ENCODE data around the gene OR10D3. TPM values are rescaled to one million over a fixed set of nuclear protein-coding genes. Genes with fewer than 3 reads are reported as not detected.

Gene OR10D3, protein sequence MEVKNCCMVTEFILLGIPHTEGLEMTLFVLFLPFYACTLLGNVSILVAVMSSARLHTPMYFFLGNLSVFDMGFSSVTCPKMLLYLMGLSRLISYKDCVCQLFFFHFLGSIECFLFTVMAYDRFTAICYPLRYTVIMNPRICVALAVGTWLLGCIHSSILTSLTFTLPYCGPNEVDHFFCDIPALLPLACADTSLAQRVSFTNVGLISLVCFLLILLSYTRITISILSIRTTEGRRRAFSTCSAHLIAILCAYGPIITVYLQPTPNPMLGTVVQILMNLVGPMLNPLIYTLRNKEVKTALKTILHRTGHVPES
- not detected for total RNA-seq
- not detected for polyA plus RNA-seq
- long read RNA-seq, donor 1, result 0 reads
- long read RNA-seq, donor 2, result 0 reads
- long read RNA-seq, donor 3, result 0 reads

- H3K27ac ChIP-seq, result no peak within 1 kb of the TSS
- H3K9me3 ChIP-seq, result no peaks in the 10 kb centered on the region
- H3K4me3 ChIP-seq, result no peak within 1 kb of the TSS
- H3K27me3 ChIP-seq, result peaks cover 0 to 4% (median 0%) of the 10 kb centered on the region in 9 donors
- ATAC-seq, result no peak
- no peak for TF ChIP-seq POLR2A (IDR thresholded peaks at IDR 0.05)
- TF ChIP-seq, protein P1, sequence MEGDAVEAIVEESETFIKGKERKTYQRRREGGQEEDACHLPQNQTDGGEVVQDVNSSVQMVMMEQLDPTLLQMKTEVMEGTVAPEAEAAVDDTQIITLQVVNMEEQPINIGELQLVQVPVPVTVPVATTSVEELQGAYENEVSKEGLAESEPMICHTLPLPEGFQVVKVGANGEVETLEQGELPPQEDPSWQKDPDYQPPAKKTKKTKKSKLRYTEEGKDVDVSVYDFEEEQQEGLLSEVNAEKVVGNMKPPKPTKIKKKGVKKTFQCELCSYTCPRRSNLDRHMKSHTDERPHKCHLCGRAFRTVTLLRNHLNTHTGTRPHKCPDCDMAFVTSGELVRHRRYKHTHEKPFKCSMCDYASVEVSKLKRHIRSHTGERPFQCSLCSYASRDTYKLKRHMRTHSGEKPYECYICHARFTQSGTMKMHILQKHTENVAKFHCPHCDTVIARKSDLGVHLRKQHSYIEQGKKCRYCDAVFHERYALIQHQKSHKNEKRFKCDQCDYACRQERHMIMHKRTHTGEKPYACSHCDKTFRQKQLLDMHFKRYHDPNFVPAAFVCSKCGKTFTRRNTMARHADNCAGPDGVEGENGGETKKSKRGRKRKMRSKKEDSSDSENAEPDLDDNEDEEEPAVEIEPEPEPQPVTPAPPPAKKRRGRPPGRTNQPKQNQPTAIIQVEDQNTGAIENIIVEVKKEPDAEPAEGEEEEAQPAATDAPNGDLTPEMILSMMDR (IDR thresholded peaks at IDR 0.05), result no peak
- no peaks in the 10 kb centered on the region for H3K36me3 ChIP-seq
- H3K4me1 ChIP-seq, result no peaks in the 10 kb centered on the region
- WGBS, 4 donors, result 32 to 57% (median 40%) methylated on average over 3 of the region's 3 CpGs
- DNase-seq, result no peak
- intact Hi-C loops (cut with DNase I), result no loop called here
Measured at GRCh38 chr11:124183068-124183467, at the start of gene OR10D3. TSS of gene OR10D3 (plus strand) at chr11:124183345. CDS start at chr11:124185270, 1,925 bp downstream.

DNA sequence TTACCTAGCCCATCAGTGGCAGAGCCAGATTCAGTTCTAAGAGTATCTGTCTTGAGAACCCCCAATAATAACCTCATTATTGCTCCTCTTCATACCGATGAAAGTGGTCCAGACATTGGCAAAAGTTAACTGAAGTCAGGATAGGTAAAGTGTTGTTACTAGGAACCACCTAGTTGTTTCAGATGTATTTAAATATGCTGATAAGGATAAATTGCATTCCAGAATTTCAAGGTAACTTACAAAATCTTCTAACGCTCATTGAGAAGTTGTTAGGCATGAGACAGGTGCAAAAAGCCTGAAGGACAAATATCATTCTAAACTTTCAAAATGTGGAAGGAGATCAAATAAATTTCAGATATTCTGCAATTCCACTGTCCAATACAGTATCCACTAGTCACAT, 40.1 kb upstream of the OR10D3 start:
- intact Hi-C loops (cut with DNase I), result no loop called here
- WGBS, 4 donors, result 89 to 97% (median 94%) methylated on average over 2 of the region's 2 CpGs
- no peak for ATAC-seq
- DNase-seq, result no peak
- peaks cover 0 to 18% (median 7%) of the 10 kb centered on the region in 12 donors for H3K9me3 ChIP-seq
- H3K36me3 ChIP-seq, result peaks cover 0 to 44% (median 12%) of the 10 kb centered on the region in 9 donors
- H3K27ac ChIP-seq, result no peak overlapping the region
- TF ChIP-seq, protein P1 (IDR thresholded peaks at IDR 0.05), result no peak
- TF ChIP-seq POLR2A (IDR thresholded peaks at IDR 0.05), result no peak
- no peak overlapping the region for H3K4me3 ChIP-seq
- H3K27me3 ChIP-seq, result no peaks in the 10 kb centered on the region
- H3K4me1 ChIP-seq, result no peaks in the 10 kb centered on the region

- DNase-seq, result no peak
- intact Hi-C loops (cut with DNase I), result no loop called here
- Histone ChIP-seq H3K9me3 (no peaks in the 10 kb centered on the region), H3K36me3 (peaks cover 0 to 28% (median 0%) of the 10 kb centered on the region in 9 donors), H3K4me3 (no peak overlapping the region), H3K27me3 (no peaks in the 10 kb centered on the region), H3K4me1 (no peaks in the 10 kb centered on the region), H3K27ac (no peak overlapping the region)
- WGBS, 4 donors, result 76 to 85% (median 79%) methylated on average over 2 of the region's 2 CpGs
- no peak for ATAC-seq
- TF ChIP-seq, protein P1 (IDR thresholded peaks at IDR 0.05), result no peak
- no peak for TF ChIP-seq POLR2A (IDR thresholded peaks at IDR 0.05)
Measured at GRCh38 chr11:124147951-124148350, 35.2 kb upstream of the OR10D3 start.

GRCh38 chr11:124150684-124151083, 32.5 kb upstream of the OR10D3 start:
- no peaks in the 10 kb centered on the region for H3K9me3 ChIP-seq
- H3K27ac ChIP-seq, result no peak overlapping the region
- DNase-seq (no peak), ATAC-seq (no peak)
- H3K4me3 ChIP-seq, result no peak overlapping the region
- peaks cover 0 to 2% (median 0%) of the 10 kb centered on the region in 9 donors for H3K27me3 ChIP-seq
- no peaks in the 10 kb centered on the region for H3K4me1 ChIP-seq
- peaks cover 0 to 8% (median 0%) of the 10 kb centered on the region in 9 donors for H3K36me3 ChIP-seq
- 63 to 81% (median 73%) methylated on average over 5 of the region's 5 CpGs for WGBS, 4 donors
- no peak for TF ChIP-seq POLR2A (IDR thresholded peaks at IDR 0.05)
- TF ChIP-seq, protein P1 (IDR thresholded peaks at IDR 0.05), result no peak
- intact Hi-C loops (cut with DNase I), result no loop called here

Data from heart left ventricle (tissue), 16 donors.